Peyer's patch (tissue), 4 donors: ENCODE data around the gene ITGA2B.

Source experiments
- POLR2A ChIP-seq, 2 donors: fragments of 450-650 bp; IDR thresholded peaks; one replicate each; pipeline ENCODE4 v1.5.1; 2017; ENCODE audit warnings: antibody characterized with exemption in 2 of 2, mild to moderate bottlenecking in 2 of 2, moderate library complexity in 2 of 2
- TF ChIP-seq, protein P1 (sequence below), 6 experiments: fragments of 450-650 bp in 4 of 6; fragments of 200-600 bp in 2 of 6; sonication (generic) in 1 of 6; IDR thresholded peaks; one replicate each; pipeline ENCODE4 v1.5.1; 2017 to 2019; ENCODE audit warnings: antibody characterized with exemption in 6 of 6, mild to moderate bottlenecking in 3 of 6, moderate library complexity in 1 of 6

DNA sequence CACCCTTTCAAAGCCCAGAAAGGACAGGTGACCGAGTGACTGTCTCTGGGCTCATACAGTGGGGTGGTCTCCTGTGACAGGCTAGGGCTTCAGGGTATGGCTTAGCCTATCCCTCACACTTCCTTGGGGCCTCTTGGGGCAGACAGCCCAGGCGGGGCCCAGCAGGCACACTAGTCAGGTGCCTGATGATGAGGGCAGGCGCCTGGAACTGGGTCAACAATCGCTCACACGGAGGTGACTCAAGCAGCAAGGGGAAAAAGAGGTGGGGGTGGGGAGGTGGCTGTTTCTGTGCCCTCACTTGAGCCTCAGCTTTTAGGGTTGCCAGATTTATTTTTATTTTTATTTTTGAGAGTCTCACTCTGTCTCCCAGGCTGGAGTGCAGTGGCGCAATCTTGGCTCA, 50.7 kb downstream of the ITGA2B start:
- TF ChIP-seq, protein P1, sequence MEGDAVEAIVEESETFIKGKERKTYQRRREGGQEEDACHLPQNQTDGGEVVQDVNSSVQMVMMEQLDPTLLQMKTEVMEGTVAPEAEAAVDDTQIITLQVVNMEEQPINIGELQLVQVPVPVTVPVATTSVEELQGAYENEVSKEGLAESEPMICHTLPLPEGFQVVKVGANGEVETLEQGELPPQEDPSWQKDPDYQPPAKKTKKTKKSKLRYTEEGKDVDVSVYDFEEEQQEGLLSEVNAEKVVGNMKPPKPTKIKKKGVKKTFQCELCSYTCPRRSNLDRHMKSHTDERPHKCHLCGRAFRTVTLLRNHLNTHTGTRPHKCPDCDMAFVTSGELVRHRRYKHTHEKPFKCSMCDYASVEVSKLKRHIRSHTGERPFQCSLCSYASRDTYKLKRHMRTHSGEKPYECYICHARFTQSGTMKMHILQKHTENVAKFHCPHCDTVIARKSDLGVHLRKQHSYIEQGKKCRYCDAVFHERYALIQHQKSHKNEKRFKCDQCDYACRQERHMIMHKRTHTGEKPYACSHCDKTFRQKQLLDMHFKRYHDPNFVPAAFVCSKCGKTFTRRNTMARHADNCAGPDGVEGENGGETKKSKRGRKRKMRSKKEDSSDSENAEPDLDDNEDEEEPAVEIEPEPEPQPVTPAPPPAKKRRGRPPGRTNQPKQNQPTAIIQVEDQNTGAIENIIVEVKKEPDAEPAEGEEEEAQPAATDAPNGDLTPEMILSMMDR (IDR thresholded peaks at IDR 0.05), result no peak
- TF ChIP-seq POLR2A (IDR thresholded peaks at IDR 0.05), result no peak
